Measurements from ENCODE around the gene DMP1.

DMP1 gene

GRCh38 chr4:87620086-87620485, 30.0 kb upstream of the DMP1 start:
- TF ChIP-seq POLR2AphosphoS5 (IDR thresholded peaks at IDR 0.05; ENCODE audit: low read depth, low read length): no peak
- TF ChIP-seq, protein P1, sequence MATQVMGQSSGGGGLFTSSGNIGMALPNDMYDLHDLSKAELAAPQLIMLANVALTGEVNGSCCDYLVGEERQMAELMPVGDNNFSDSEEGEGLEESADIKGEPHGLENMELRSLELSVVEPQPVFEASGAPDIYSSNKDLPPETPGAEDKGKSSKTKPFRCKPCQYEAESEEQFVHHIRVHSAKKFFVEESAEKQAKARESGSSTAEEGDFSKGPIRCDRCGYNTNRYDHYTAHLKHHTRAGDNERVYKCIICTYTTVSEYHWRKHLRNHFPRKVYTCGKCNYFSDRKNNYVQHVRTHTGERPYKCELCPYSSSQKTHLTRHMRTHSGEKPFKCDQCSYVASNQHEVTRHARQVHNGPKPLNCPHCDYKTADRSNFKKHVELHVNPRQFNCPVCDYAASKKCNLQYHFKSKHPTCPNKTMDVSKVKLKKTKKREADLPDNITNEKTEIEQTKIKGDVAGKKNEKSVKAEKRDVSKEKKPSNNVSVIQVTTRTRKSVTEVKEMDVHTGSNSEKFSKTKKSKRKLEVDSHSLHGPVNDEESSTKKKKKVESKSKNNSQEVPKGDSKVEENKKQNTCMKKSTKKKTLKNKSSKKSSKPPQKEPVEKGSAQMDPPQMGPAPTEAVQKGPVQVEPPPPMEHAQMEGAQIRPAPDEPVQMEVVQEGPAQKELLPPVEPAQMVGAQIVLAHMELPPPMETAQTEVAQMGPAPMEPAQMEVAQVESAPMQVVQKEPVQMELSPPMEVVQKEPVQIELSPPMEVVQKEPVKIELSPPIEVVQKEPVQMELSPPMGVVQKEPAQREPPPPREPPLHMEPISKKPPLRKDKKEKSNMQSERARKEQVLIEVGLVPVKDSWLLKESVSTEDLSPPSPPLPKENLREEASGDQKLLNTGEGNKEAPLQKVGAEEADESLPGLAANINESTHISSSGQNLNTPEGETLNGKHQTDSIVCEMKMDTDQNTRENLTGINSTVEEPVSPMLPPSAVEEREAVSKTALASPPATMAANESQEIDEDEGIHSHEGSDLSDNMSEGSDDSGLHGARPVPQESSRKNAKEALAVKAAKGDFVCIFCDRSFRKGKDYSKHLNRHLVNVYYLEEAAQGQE (IDR thresholded peaks at IDR 0.05; ENCODE audit: insufficient read depth in 1 of 2, low read depth in 2 of 2, low read length in 2 of 2): no peak
- TF ChIP-seq TAF1 (IDR thresholded peaks at IDR 0.05; ENCODE audit: borderline replicate concordance, insufficient read depth, low read length): no peak
- TF ChIP-seq SIN3A (IDR thresholded peaks at IDR 0.05; ENCODE audit: borderline replicate concordance, insufficient read depth, low read length): no peak
- no peak for TF ChIP-seq FOXP2 (optimal IDR thresholded peaks at IDR 0.05; ENCODE audit: borderline replicate concordance, extremely low read depth, extremely low read length, insufficient read depth)

DNA sequence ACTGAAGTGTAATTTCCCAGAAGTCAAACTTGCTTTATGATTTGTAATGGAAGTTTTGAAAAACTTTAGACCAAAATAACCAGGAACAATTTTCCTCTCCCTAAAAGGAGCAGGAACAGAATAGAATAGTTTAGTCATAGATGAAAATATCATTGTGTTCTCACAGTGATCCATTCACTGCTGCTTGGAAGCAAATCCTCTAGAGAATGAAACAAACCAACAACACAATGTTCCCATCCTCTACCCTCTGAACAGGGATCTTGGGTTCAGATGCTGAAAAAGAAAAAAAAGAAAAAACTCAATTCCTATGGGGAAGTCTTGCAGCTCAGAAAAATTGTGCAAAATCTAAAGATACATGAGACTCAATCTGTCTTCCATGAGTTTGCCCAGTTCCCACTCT, 29.6 kb upstream of the DMP1 start:
- TF ChIP-seq SIN3A (IDR thresholded peaks at IDR 0.05; ENCODE audit: borderline replicate concordance, insufficient read depth, low read length) (no peak), POLR2AphosphoS5 (IDR thresholded peaks at IDR 0.05; ENCODE audit: low read depth, low read length) (no peak), TAF1 (IDR thresholded peaks at IDR 0.05; ENCODE audit: borderline replicate concordance, insufficient read depth, low read length) (no peak), FOXP2 (optimal IDR thresholded peaks at IDR 0.05; ENCODE audit: borderline replicate concordance, extremely low read depth, extremely low read length, insufficient read depth) (no peak)
- TF ChIP-seq, protein P1 (IDR thresholded peaks at IDR 0.05; ENCODE audit: insufficient read depth in 1 of 2, low read depth in 2 of 2, low read length in 2 of 2): no peak

- TF ChIP-seq TAF1 (IDR thresholded peaks at IDR 0.05; ENCODE audit: borderline replicate concordance, insufficient read depth, low read length) (no peak), POLR2AphosphoS5 (IDR thresholded peaks at IDR 0.05; ENCODE audit: low read depth, low read length) (no peak), FOXP2 (optimal IDR thresholded peaks at IDR 0.05; ENCODE audit: borderline replicate concordance, extremely low read depth, extremely low read length, insufficient read depth) (no peak), SIN3A (IDR thresholded peaks at IDR 0.05; ENCODE audit: borderline replicate concordance, insufficient read depth, low read length) (no peak)
- TF ChIP-seq, protein P1 (IDR thresholded peaks at IDR 0.05; ENCODE audit: insufficient read depth in 1 of 2, low read depth in 2 of 2, low read length in 2 of 2): no peak
Measured at GRCh38 chr4:87622303-87622702, 27.8 kb upstream of the DMP1 start.

DNA sequence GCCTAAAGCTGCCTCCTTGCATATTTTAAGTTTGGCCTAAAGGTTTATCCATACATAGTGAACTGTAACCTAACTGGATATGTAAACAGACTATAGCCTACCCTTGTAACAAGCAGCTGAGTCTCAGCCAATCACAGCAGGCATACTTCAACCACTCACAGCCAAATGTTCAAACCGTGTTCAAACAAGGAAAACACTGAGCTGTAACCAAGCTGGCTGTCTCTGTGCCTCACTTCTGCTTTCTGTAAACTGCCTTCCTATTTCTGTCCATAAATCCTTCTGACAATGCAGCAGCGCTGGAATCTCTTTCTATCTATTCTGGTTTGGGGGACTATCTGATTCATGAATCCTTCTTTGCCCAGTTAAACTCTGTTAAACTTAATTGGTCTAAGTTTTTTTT, 25.4 kb upstream of the DMP1 start:
- TF ChIP-seq POLR2AphosphoS5 (IDR thresholded peaks at IDR 0.05; ENCODE audit: low read depth, low read length) (no peak), SIN3A (IDR thresholded peaks at IDR 0.05; ENCODE audit: borderline replicate concordance, insufficient read depth, low read length) (no peak), FOXP2 (optimal IDR thresholded peaks at IDR 0.05; ENCODE audit: borderline replicate concordance, extremely low read depth, extremely low read length, insufficient read depth) (no peak), TAF1 (IDR thresholded peaks at IDR 0.05; ENCODE audit: borderline replicate concordance, insufficient read depth, low read length) (no peak)
- TF ChIP-seq, protein P1 (IDR thresholded peaks at IDR 0.05; ENCODE audit: insufficient read depth in 1 of 2, low read depth in 2 of 2, low read length in 2 of 2): no peak

DNA sequence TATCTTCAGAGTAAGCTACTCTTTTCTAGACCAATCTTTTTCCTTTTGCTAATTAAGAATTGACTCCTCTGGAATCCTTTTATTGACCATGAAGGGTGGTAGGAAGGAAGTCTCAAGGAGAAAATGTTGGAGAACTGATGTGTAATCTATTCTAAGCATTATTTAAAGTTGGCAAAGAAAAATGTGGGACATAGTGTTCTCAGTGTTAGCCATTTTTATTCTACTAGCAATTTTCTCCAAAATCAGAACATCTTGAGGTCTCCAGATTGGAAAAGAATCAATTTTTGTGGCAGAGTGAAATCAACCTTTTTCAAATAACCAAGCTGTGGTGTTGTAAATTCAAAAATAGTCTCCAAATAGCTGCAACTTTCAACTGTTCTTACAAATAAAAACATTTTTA, 18.4 kb upstream of the DMP1 start:
- TF ChIP-seq, protein P1 (IDR thresholded peaks at IDR 0.05; ENCODE audit: insufficient read depth in 1 of 2, low read depth in 2 of 2, low read length in 2 of 2): no peak
- TF ChIP-seq SIN3A (IDR thresholded peaks at IDR 0.05; ENCODE audit: borderline replicate concordance, insufficient read depth, low read length) (no peak), FOXP2 (optimal IDR thresholded peaks at IDR 0.05; ENCODE audit: borderline replicate concordance, extremely low read depth, extremely low read length, insufficient read depth) (no peak), POLR2AphosphoS5 (IDR thresholded peaks at IDR 0.05; ENCODE audit: low read depth, low read length) (no peak), TAF1 (IDR thresholded peaks at IDR 0.05; ENCODE audit: borderline replicate concordance, insufficient read depth, low read length) (no peak)
